Stimulated activated CD4-positive, alpha-beta T cell treated with anti-CD3 and anti-CD28 coated beads, Interleukin-1b, Interleukin-23, amount 100 ng/mL, for 24 hours (primary cell): ENCODE data around the gene SLC25A22.
A peak's percentile ranks its signal among the peaks of the same experiment; 100 is the strongest.

Experiments
- DNase-seq, 4 experiments: peaks; one replicate each; pipeline ENCODE4 v3.0.0-alpha.2; 2020; ENCODE audit warnings: low read depth in 4 of 4, low spot score in 1 of 4

Gene SLC25A22

DNA sequence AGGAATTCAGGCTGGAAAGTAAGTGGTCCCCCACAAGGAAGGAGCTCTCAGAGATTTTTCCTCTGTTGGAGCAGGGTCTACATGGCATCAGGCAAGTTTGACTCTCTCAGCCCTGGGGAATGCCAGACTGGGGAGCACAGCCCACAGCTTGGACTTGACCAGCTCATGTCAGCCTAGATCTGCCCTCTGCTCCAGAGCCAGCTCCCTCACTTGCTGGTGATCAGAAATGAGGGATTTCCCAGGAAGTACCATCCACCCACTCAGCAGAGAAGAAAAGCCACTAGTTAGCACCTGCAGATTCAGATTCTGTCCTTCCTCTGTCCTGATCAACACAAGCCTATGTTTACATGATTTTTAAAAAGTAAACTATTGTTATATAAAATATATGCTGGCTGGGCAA lies 37.8 kb downstream of the SLC25A22 start:
- no peak for DNase-seq

DNA sequence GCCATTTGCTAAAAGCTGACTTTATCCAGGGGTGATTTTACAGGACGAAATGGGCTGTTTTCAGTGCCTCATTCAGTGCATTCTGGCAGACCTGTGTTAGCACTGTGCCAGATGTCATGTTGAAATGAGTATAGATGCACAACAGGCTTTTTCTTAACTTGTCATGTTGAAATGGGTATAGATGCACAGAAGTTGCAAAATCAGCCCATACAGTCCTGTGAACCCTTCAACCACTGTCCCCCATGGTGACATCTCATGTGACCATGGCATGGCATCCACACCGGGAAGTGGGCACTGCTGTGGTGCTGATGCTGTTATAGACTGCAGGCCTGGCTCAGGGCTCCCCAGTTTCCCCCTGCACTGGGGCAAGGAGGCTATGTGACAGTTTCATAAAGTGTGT lies 48.4 kb downstream of the SLC25A22 start:
- no peak for DNase-seq

GRCh38 chr11:748007-748359 lies 50.1 kb downstream of the SLC25A22 start:
- DNase-seq = no peak

DNA sequence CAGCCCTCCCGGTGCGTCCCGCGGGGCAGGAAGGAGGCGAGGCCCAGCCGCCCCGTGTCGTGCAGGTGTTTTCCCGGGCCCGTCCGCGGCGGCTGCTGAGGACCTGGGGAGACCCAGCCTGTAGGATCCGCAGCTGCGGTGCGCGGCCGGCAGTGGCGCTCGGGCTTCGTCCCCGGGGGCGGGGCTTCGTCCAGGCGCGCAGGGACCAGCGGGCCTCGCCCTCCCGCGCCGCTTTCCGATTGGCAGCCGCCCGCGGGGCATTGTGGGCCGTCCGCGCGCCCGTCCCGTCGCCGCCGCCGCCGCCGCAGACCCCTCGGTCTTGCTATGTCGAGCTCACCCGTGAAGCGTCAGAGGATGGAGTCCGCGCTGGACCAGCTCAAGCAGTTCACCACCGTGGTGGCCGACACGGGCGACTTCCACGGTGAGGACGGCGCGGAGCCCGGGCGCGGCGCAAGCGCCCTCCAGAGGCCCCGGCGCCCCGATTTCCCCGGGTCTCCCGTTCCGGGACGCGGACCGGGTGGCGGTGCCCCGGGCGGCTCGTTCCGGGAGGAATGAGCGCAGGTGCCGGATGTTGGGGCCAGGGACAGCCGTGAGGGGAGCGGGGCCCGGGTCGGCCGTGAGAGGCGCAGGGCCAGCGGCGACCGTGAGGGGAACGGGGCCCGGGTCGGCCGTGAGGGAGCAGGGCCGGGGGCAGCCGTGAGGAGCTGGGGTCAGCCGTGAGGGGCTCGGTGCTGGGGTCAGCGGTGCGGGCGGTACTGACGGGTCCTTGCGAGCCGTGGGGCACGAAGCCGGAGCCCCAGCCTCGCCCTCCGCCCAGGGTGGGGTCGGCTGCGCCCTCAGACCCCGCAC lies 50.7 kb downstream of the SLC25A22 start, which contains the start of gene TALDO1:
Gene TALDO1 (plus strand): TSS at position 307 of the 849 bp plus-strand sequence. CDS start 18 bp downstream, at position 325.
- DNase-seq = peak; percentile 67 to 92 (median 74)

- no peak for DNase-seq
Measured at GRCh38 chr11:746289-747157, 51.6 kb downstream of the SLC25A22 start.

DNA sequence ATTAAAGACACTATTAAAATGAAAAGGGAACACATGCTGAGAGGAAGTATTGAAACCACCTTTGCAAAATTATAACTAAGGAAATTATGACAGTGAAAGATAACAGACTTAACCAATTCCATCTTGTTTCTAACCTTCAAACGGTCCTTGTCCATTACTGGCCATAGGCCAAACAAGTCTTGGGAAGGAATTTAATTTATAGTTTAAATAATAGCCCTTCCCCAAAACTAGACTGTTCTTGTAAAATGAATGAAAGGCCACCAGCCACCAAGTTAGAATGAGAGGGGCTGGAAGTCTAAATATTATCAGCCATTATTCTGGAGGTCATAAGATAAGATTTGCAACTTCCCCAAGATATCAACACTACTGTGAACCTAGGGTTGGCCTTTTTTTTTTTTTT lies 52.7 kb downstream of the SLC25A22 start:
- no peak for DNase-seq

DNA sequence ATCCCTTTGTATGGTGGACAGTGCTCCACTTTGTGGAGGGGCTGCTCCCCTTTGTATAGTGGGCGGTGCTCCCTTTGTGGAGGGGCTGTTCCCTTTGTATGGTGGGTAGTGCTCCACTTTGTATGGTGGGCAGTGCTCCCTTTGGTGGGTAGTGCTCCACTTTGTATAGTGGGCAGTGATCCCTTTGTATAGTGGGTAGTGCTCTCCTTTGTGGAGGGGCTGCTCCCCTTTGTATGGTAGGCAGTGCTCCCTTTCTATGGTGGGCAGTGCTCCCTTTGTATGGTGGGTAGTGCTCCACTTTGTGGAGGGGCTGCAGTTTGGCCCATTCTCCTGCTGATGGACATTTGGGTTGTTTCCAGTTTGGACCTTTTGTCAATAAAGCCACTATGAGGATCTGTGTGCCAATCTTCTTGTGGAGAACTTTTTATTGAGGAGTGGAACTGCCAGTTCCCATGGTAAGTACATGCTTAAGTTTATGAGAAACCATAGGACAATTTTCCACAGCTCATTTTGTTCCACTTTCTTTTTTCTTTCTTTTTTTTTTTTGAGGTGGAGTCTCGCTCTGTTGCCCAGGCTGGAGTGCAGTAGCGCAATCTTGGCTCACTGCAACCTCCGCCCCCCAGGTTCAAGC lies 55.4 kb downstream of the SLC25A22 start:
- DNase-seq = no peak

DNA sequence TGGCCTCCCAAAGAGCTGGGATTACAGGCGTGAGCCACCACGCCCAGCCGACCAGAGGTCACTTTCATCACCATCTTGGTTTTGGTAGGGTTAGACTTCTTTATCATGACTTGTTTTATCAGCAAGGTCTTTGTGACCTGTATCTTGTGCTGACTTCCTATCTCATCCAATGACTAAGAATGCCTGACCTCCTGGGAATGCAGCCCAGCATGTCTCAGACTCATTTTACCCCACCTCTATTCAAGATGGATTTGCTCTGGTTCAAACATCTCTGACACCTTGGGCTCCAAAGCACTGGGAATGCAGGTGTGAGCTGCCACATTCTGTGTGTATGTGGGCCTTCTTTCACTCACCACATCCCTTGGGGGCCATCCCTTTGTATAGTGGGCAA lies 55.9 kb downstream of the SLC25A22 start:
- no peak for DNase-seq
